SU-DHL-6 (cell line): ENCODE data around the gene HSD11B2.

Source experiments
- H2AFZ ChIP-seq: fragments of 200-600 bp; sonication (generic); 2 replicates; pipeline ENCODE4 v1.6.1; 2014; ENCODE audit warnings: low read depth, mild to moderate bottlenecking, moderate library complexity, mixed read lengths, antibody characterized with exemption, low read length; ENCODE audit not compliant: severe bottlenecking
- H3F3A ChIP-seq: fragments of 200-600 bp; shearing (Covaris generic); 2 replicates; pipeline ENCODE4 v1.6.0; 2016; ENCODE audit warnings: antibody characterized with exemption, mild to moderate bottlenecking; ENCODE audit not compliant: insufficient read depth
- H3K27ac ChIP-seq: fragments of 200-600 bp; sonication (generic); 2 replicates; pipeline ENCODE4 v1.5.1; 2016; ENCODE audit warnings: low read depth, mild to moderate bottlenecking, low read length, moderate library complexity, mixed read lengths
- H3K27me3 ChIP-seq: fragments of 200-600 bp; sonication (generic), shearing (Covaris generic); 2 replicates; pipeline ENCODE4 v1.6.0; 2014; ENCODE audit warnings: mild to moderate bottlenecking, low read length
- H3K36me3 ChIP-seq: fragments of 200-600 bp; sonication (generic); 2 replicates; pipeline ENCODE4 v1.6.1; 2014; ENCODE audit warnings: mild to moderate bottlenecking, low read length, mixed read lengths
- H3K4me2 ChIP-seq: fragments of 300-600, 200-600 bp; shearing (Covaris generic), sonication (generic); 2 replicates; pipeline ENCODE4 v1.6.0; 2014; ENCODE audit warnings: low read length, low read depth, mild to moderate bottlenecking; ENCODE audit not compliant: poor library complexity, severe bottlenecking
- H3K4me3 ChIP-seq: fragments of 200-600 bp; sonication (generic); 2 replicates; pipeline ENCODE4 v1.5.1; 2014; ENCODE audit warnings: antibody characterized with exemption, low read length, mild to moderate bottlenecking, mixed read lengths; ENCODE audit not compliant: insufficient read depth, poor library complexity, severe bottlenecking
- H3K79me2 ChIP-seq: fragments of 200-600 bp; sonication (generic); 2 replicates; pipeline ENCODE4 v1.6.1; 2014; ENCODE audit warnings: mild to moderate bottlenecking, low read length, moderate library complexity; ENCODE audit not compliant: insufficient read depth
- H3K9ac ChIP-seq: fragments of 200-600 bp; sonication (generic); 2 replicates; pipeline ENCODE4 v1.7.0; 2014; ENCODE audit warnings: mild to moderate bottlenecking, low read length
- H3K9me2 ChIP-seq: fragments of 200-600 bp; sonication (generic); replicated peaks from 2 replicates; pipeline ENCODE4 v1.6.1; 2014; ENCODE audit warnings: low read length; ENCODE audit not compliant: insufficient read depth
- H3K9me3 ChIP-seq: fragments of 200-600 bp; sonication (generic); 2 replicates; pipeline ENCODE4 v1.6.1; 2014; ENCODE audit warnings: low read length, mixed read lengths; ENCODE audit not compliant: insufficient read depth
- H4K20me1 ChIP-seq: fragments of 200-600 bp; sonication (generic); 2 replicates; pipeline ENCODE4 v1.6.1; 2014; ENCODE audit warnings: low read depth, mild to moderate bottlenecking, antibody characterized with exemption, low read length, moderate library complexity, mixed read lengths
- CTCF ChIP-seq: fragments of 200-600 bp; sonication (generic); IDR thresholded peaks from one replicate; pipeline ENCODE4 v1.5.1; 2017; ENCODE audit warnings: antibody characterized with exemption, mild to moderate bottlenecking, low read length, moderate library complexity; ENCODE audit not compliant: insufficient read depth, poor library complexity, severe bottlenecking
- EZH2phosphoT487 ChIP-seq: fragments of 200-600 bp; sonication (generic), shearing (Covaris generic); conservative IDR thresholded peaks from 2 replicates; pipeline ENCODE4 v1.6.1; 2018; ENCODE audit warnings: mild to moderate bottlenecking, antibody characterized with exemption, low read length, moderate library complexity, mixed read lengths

Gene HSD11B2

GRCh38 chr16:67415872-67416793, 14.8 kb upstream of the HSD11B2 start, which contains the start of gene ZDHHC1:
Gene ZDHHC1 (minus strand): TSS chr16:67416477. CDS start chr16:67407775, 8,702 bp downstream.
- H4K20me1 ChIP-seq, result no peaks in the 10 kb centered on the region
- no peaks in the 10 kb centered on the region for H3K9me3 ChIP-seq
- no peaks in the 10 kb centered on the region for H3F3A ChIP-seq
- peak within 1 kb of the TSS; percentile 26 for H3K4me3 ChIP-seq
- no peaks in the 10 kb centered on the region for H3K9me2 ChIP-seq
- 0 out of 2 replicates have a peak within 1 kb of the TSS, but pooled peaks have one; percentile 2 for H3K9ac ChIP-seq
- H3K79me2 ChIP-seq, result no peaks in the 10 kb centered on the region
- H3K27me3 ChIP-seq, result no peaks in the 10 kb centered on the region
- H3K27ac ChIP-seq, result no peak within 1 kb of the TSS
- peak within 1 kb of the TSS; percentile 42 for H3K4me2 ChIP-seq
- TF ChIP-seq EZH2phosphoT487, result no peak
- peak; percentile 53 for TF ChIP-seq CTCF
- H2AFZ ChIP-seq, result peak within 1 kb of the TSS; percentile 79
- H3K36me3 ChIP-seq, result no peaks in the 10 kb centered on the region

- no peak for TF ChIP-seq CTCF
- no peak for TF ChIP-seq EZH2phosphoT487
- Histone ChIP-seq H3F3A (no peaks in the 10 kb centered on the region), H3K9me3 (no peaks in the 10 kb centered on the region), H3K27me3 (no peaks in the 10 kb centered on the region), H3K36me3 (no peaks in the 10 kb centered on the region), H3K4me2 (no peak overlapping the region), H3K27ac (no peak overlapping the region), H2AFZ (no peak overlapping the region), H3K4me3 (no peak overlapping the region), H4K20me1 (no peaks in the 10 kb centered on the region), H3K9me2 (no peaks in the 10 kb centered on the region), H3K9ac (no peak overlapping the region), H3K79me2 (no peaks in the 10 kb centered on the region)
Observed at GRCh38 chr16:67417333-67418061, 13.4 kb upstream of the HSD11B2 start.

GRCh38 chr16:67419502-67419901, 11.4 kb upstream of the HSD11B2 start:
- Histone ChIP-seq H3K36me3 (no peaks in the 10 kb centered on the region), H3K27ac (no peak overlapping the region), H3K4me2 (no peak overlapping the region), H4K20me1 (no peaks in the 10 kb centered on the region), H3F3A (no peaks in the 10 kb centered on the region), H3K9me2 (no peaks in the 10 kb centered on the region), H3K27me3 (no peaks in the 10 kb centered on the region), H3K9ac (no peak overlapping the region), H2AFZ (no peak overlapping the region), H3K4me3 (no peak overlapping the region), H3K79me2 (no peaks in the 10 kb centered on the region), H3K9me3 (no peaks in the 10 kb centered on the region)
- TF ChIP-seq CTCF, result no peak
- no peak for TF ChIP-seq EZH2phosphoT487
